ENCODE measurements around the gene ELOA. TPM values are rescaled to one million over a fixed set of nuclear protein-coding genes. Genes with fewer than 3 reads are reported as not detected.
A peak's percentile ranks its signal among the peaks of the same experiment; 100 is the strongest.

ELOA gene
- total and polyA plus RNA-seq, 2 donors (not counting 1 experiment from before 2014, with no cell fraction given): 12.9 to 56.6 TPM

GRCh38 chr1:23810818-23811540 lies 67.7 kb downstream of the ELOA start:
- H3K9ac ChIP-seq (ENCODE audit: low read length): no peak overlapping the region
- H3K4me3 Mint-ChIP-seq: no peak overlapping the region

More at GRCh38 chr1:23810818-23811540, 67.7 kb downstream of the ELOA start:
- H3K4me2 ChIP-seq (replicated peaks; ENCODE audit: low read depth, low read length, poor library complexity, severe bottlenecking): peak overlapping the region; percentile 43
- no peaks in the 10 kb centered on the region for H4K20me1 ChIP-seq (ENCODE audit: control insufficient read depth, insufficient read depth, low read length, poor library complexity, severe bottlenecking)
- no peaks in the 10 kb centered on the region for H3K79me2 ChIP-seq (ENCODE audit: control insufficient read depth, insufficient read depth, low read length)
- Mint-ChIP-seq H3K4me1 (peaks cover 26% of the 10 kb centered on the region), H3K27me3 (no peaks in the 10 kb centered on the region), H3K9me3 (ENCODE audit: insufficient read depth) (no peaks in the 10 kb centered on the region), H3K27ac (peak overlapping the region; percentile 56)
- H2AFZ ChIP-seq (ENCODE audit: insufficient read depth, low read depth, low read length, poor library complexity, severe bottlenecking): peak overlapping the region; percentile 35
- intact Hi-C loops (cut with micrococcal nuclease): loop anchor here (1.0 to 5.0 kb wide), 3 partner anchors 28 to 43 kb away; partner anchors contain the start of gene PITHD1
- H3K27ac ChIP-seq (ENCODE audit: low read length in 2 of 2): peak overlapping the region; percentile 16 to 35
- H3K9me3 ChIP-seq (ENCODE audit: control extremely low read depth in 1 of 3, control insufficient read depth in 2 of 3, insufficient read depth in 1 of 3, low read length in 2 of 3): no peaks in the 10 kb centered on the region
- CTCF ChIA-PET: interaction anchor here (0.7 to 6.8 kb wide), 51 partner anchors 9 to 607 kb away, joined by 3 to 199 read pairs (median 6); partner anchors contain the start of genes CNR2, FUCA1, GALE and HMGCL
- TF ChIP-seq CTCF (IDR thresholded peaks at IDR 0.05): peak; percentile 83
- TF ChIP-seq EZH2 (IDR thresholded peaks at IDR 0.05; ENCODE audit: borderline replicate concordance, insufficient read depth, low read depth, low read length, poor library complexity, severe bottlenecking): no peak
- ATAC-seq (ENCODE audit: low read depth): peak; percentile 84
- H3K36me3 ChIP-seq (replicated peaks in 1 of 2; ENCODE audit: control extremely low read depth in 1 of 2, control insufficient read depth in 1 of 2, extremely low read depth in 1 of 2, insufficient read depth in 2 of 2, low read length in 1 of 2): peaks cover 4 to 39% of the 10 kb centered on the region in 2 experiments
- no peaks in the 10 kb centered on the region for H3K27me3 ChIP-seq (replicated peaks in 1 of 4; ENCODE audit: control extremely low read depth in 1 of 4, control insufficient read depth in 3 of 4, insufficient read depth in 4 of 4, low read length in 3 of 4)
- POLR2A ChIA-PET: interaction anchor here (0.6 to 1.9 kb wide), 9 partner anchors 14 to 106 kb away, joined by 3 to 9 read pairs (median 4); partner anchors contain the start of genes FUCA1 and HMGCL
- peaks cover 18 to 21% of the 10 kb centered on the region in 2 donors for H3K4me1 ChIP-seq (ENCODE audit: control insufficient read depth in 2 of 2, insufficient read depth in 2 of 2, low read length in 2 of 2)
- DNase-seq: peak; percentile 88
- 15% methylated on average over 2 of the region's 3 CpGs for WGBS (ENCODE audit: insufficient coverage)
- no peak overlapping the region for H3K4me3 ChIP-seq (ENCODE audit: control extremely low read depth in 1 of 5, extremely low read depth in 1 of 5, insufficient read depth in 1 of 5, low read depth in 2 of 5, low read length in 4 of 5)

Other genes with a start within 250 kb of the ELOA start
- 1.2 and 3.2 TPM in 2 replicates for gene E2F2, start 212.2 kb upstream of the ELOA start, total RNA-seq
- 1.6 and 2.4 TPM in 2 replicates for gene E2F2, start 212.2 kb upstream of the ELOA start, polyA plus RNA-seq
- gene ID3, start 184.0 kb upstream of the ELOA start, total RNA-seq: 367 and 370 TPM in 2 replicates
- 83.0 and 212 TPM in 2 replicates for gene ID3, start 184.0 kb upstream of the ELOA start, polyA plus RNA-seq
- gene RPL11, start 51.7 kb upstream of the ELOA start, total RNA-seq: 1,439 and 1,539 TPM in 2 replicates
- 1,373 and 1,928 TPM in 2 replicates for gene RPL11, start 51.7 kb upstream of the ELOA start, polyA plus RNA-seq
- 56.7 and 62.2 TPM in 2 replicates for gene PITHD1, start 34.9 kb downstream of the ELOA start, total RNA-seq
- gene PITHD1, start 34.9 kb downstream of the ELOA start, polyA plus RNA-seq: 32.4 and 66.3 TPM in 2 replicates
- 50.6 and 52.2 TPM in 2 replicates for gene LYPLA2, start 47.7 kb downstream of the ELOA start, total RNA-seq
- gene LYPLA2, start 47.7 kb downstream of the ELOA start, polyA plus RNA-seq: 41.4 and 60.5 TPM in 2 replicates
- 12.1 TPM in 2 replicates for gene GALE, start 57.3 kb downstream of the ELOA start, total RNA-seq
- gene GALE, start 57.3 kb downstream of the ELOA start, polyA plus RNA-seq: 8.6 and 9.4 TPM in 2 replicates
- 35.9 and 41.2 TPM in 2 replicates for gene HMGCL, start 82.0 kb downstream of the ELOA start, total RNA-seq
- gene HMGCL, start 82.0 kb downstream of the ELOA start, polyA plus RNA-seq: 13.7 and 18.5 TPM in 2 replicates
- 17.4 and 19.3 TPM in 2 replicates for gene FUCA1, start 124.8 kb downstream of the ELOA start, total RNA-seq
- gene FUCA1, start 124.8 kb downstream of the ELOA start, polyA plus RNA-seq: 8.0 and 9.7 TPM in 2 replicates
- 45.6 and 47.4 TPM in 2 replicates for gene CNR2, start 169.9 kb downstream of the ELOA start, total RNA-seq
- gene CNR2, start 169.9 kb downstream of the ELOA start, polyA plus RNA-seq: 45.5 and 63.4 TPM in 2 replicates
- gene PNRC2, start 216.4 kb downstream of the ELOA start, total RNA-seq: 168 and 174 TPM in 2 replicates
- 89.8 and 104 TPM in 2 replicates for gene PNRC2, start 216.4 kb downstream of the ELOA start, polyA plus RNA-seq
- 213 and 223 TPM in 2 replicates for gene SRSF10, start 236.9 kb downstream of the ELOA start, total RNA-seq
- 98.6 and 231 TPM in 2 replicates for gene SRSF10, start 236.9 kb downstream of the ELOA start, polyA plus RNA-seq